Spleen (tissue), 7 donors: ENCODE measurements around the gene CBFA2T2.

Source experiments
- CTCF ChIP-seq, 11 experiments: fragments of 200-600 bp in 7 of 11; fragments of 450-650 bp in 4 of 11; sonication (generic) in 4 of 11; IDR thresholded peaks in 8 of 11; conservative IDR thresholded peaks in 3 of 11; 1 replicate in 7 of 11; 2 replicates in 4 of 11; pipeline versions ENCODE4 v1.4.0 to v1.8.0; 2016 to 2021; ENCODE audit warnings: antibody characterized with exemption in 11 of 11, inconsistent platforms in 4 of 11, mild to moderate bottlenecking in 1 of 11
- POLR2A ChIP-seq, 3 donors: fragments of 450-650 bp; IDR thresholded peaks; one replicate each; pipeline ENCODE4 v1.5.1; 2017; ENCODE audit warnings: antibody characterized with exemption in 3 of 3, mild to moderate bottlenecking in 1 of 3
- POLR2AphosphoS5 ChIP-seq, 3 donors: sonication (generic); formaldehyde crosslinking; IDR thresholded peaks; one replicate each; pipeline ENCODE4 v1.5.1; 2017; ENCODE audit warnings: antibody characterized with exemption in 3 of 3
- donor health status: DM: no; HTN: no; CAD: no; lungs with moderate emphysema.
- donor health status: DM: no; HTN: no; CAD: no.
- donor health status: DM: no; HTN: no; CAD: no.

GRCh38 chr20:33472868-33473435 lies 16.9 kb upstream of the CBFA2T2 start:
- no peak for TF ChIP-seq CTCF (IDR thresholded peaks at IDR 0.05 in 8 of 11, conservative IDR thresholded peaks at IDR 0.05 in 3 of 11)
- no peak for TF ChIP-seq POLR2A (IDR thresholded peaks at IDR 0.05)
- TF ChIP-seq POLR2AphosphoS5 (IDR thresholded peaks at IDR 0.05) = no peak
